Measurements from ENCODE around the gene SLC29A4. TPM values are rescaled to one million over a fixed set of nuclear protein-coding genes. Genes with fewer than 3 reads are reported as not detected.

The SLC29A4 gene
- total and polyA plus RNA-seq, 10 donors = 0.33 to 2.9 (median 2.2) TPM

GRCh38 chr7:5342631-5343030, 59.9 kb downstream of the SLC29A4 start:
- DNase-seq = no peak
- Histone ChIP-seq H3K36me3 (peaks cover 14 to 100% (median 82%) of the 10 kb centered on the region in 6 donors), H3K4me1 (no peaks in the 10 kb centered on the region), H3K27me3 (replicated peaks in 1 of 7) (no peaks in the 10 kb centered on the region), H3K4me3 (no peak overlapping the region), H3K9me3 (peaks cover 9 to 45% (median 33%) of the 10 kb centered on the region in 8 donors), H3K27ac (no peak overlapping the region)
- intact Hi-C loops (cut with DNase I; ENCODE audit: low total_unique reads) = no loop called here
- no peak for TF ChIP-seq POLR2A (IDR thresholded peaks at IDR 0.05)
- TF ChIP-seq CTCF (IDR thresholded peaks at IDR 0.05 in 8 of 11, conservative IDR thresholded peaks at IDR 0.05 in 3 of 11) = no peak
- no peak for TF ChIP-seq POLR2AphosphoS5 (IDR thresholded peaks at IDR 0.05)
- WGBS, 5 donors = 77 to 94% (median 88%) methylated on average over 6 of the region's 6 CpGs

GRCh38 chr7:5343884-5344283, 61.1 kb downstream of the SLC29A4 start:
- WGBS, 5 donors = 95 to 99% (median 97%) methylated on average over 2 of the region's 2 CpGs
- no peak for DNase-seq
- Histone ChIP-seq H3K36me3 (peaks cover 14 to 100% (median 73%) of the 10 kb centered on the region in 6 donors), H3K4me3 (no peak overlapping the region), H3K27ac (no peak overlapping the region), H3K9me3 (peaks cover 9 to 36% (median 27%) of the 10 kb centered on the region in 8 donors), H3K27me3 (replicated peaks in 1 of 7) (no peaks in the 10 kb centered on the region), H3K4me1 (no peaks in the 10 kb centered on the region)
- no peak for TF ChIP-seq POLR2A (IDR thresholded peaks at IDR 0.05)
- no peak for TF ChIP-seq POLR2AphosphoS5 (IDR thresholded peaks at IDR 0.05)
- no peak for TF ChIP-seq CTCF (IDR thresholded peaks at IDR 0.05 in 8 of 11, conservative IDR thresholded peaks at IDR 0.05 in 3 of 11)
- intact Hi-C loops (cut with DNase I; ENCODE audit: low total_unique reads) = no loop called here

GRCh38 chr7:5344342-5344741, 61.6 kb downstream of the SLC29A4 start:
- WGBS, 5 donors = 96 to 100% (median 98%) methylated on average over 3 to 4 of the region's 4 CpGs
- TF ChIP-seq POLR2AphosphoS5 (IDR thresholded peaks at IDR 0.05) (no peak), POLR2A (IDR thresholded peaks at IDR 0.05) (no peak), CTCF (IDR thresholded peaks at IDR 0.05 in 8 of 11, conservative IDR thresholded peaks at IDR 0.05 in 3 of 11) (no peak)
- Histone ChIP-seq H3K4me1 (no peaks in the 10 kb centered on the region), H3K36me3 (peaks cover 14 to 100% (median 75%) of the 10 kb centered on the region in 6 donors), H3K9me3 (peaks cover 9 to 36% (median 27%) of the 10 kb centered on the region in 8 donors), H3K27me3 (replicated peaks in 1 of 7) (no peaks in the 10 kb centered on the region), H3K4me3 (no peak overlapping the region), H3K27ac (no peak overlapping the region)
- no peak for DNase-seq
- intact Hi-C loops (cut with DNase I; ENCODE audit: low total_unique reads) = no loop called here

- H3K9me3 ChIP-seq = peaks cover 9 to 36% (median 27%) of the 10 kb centered on the region in 8 donors
- no peak overlapping the region for H3K4me3 ChIP-seq
- H3K27me3 ChIP-seq (replicated peaks in 1 of 7) = no peaks in the 10 kb centered on the region
- no peak for DNase-seq
- TF ChIP-seq POLR2A (IDR thresholded peaks at IDR 0.05) (no peak), POLR2AphosphoS5 (IDR thresholded peaks at IDR 0.05) (no peak), CTCF (IDR thresholded peaks at IDR 0.05 in 8 of 11, conservative IDR thresholded peaks at IDR 0.05 in 3 of 11) (no peak)
- H3K27ac ChIP-seq = no peak overlapping the region
- H3K4me1 ChIP-seq = no peaks in the 10 kb centered on the region
- peaks cover 14 to 100% (median 75%) of the 10 kb centered on the region in 6 donors for H3K36me3 ChIP-seq
- intact Hi-C loops (cut with DNase I; ENCODE audit: low total_unique reads) = no loop called here
- 95 to 99% (median 96%) methylated on average over 9 to 13 of the region's 13 CpGs for WGBS, 5 donors
Observed at GRCh38 chr7:5345171-5345570, 62.4 kb downstream of the SLC29A4 start.

Measured in spleen (tissue), 11 donors.